Fibroblast of skin of abdomen (primary cell): ENCODE results near the gene PIK3R3.

ENCODE experiments used
- DNase-seq: peaks from one replicate; pipeline ENCODE4 v3.0.0-alpha.2; 2013

Gene PIK3R3

GRCh38 chr1:46157916-46158311, 25.5 kb upstream of the PIK3R3 start:
- no peak for DNase-seq

DNA sequence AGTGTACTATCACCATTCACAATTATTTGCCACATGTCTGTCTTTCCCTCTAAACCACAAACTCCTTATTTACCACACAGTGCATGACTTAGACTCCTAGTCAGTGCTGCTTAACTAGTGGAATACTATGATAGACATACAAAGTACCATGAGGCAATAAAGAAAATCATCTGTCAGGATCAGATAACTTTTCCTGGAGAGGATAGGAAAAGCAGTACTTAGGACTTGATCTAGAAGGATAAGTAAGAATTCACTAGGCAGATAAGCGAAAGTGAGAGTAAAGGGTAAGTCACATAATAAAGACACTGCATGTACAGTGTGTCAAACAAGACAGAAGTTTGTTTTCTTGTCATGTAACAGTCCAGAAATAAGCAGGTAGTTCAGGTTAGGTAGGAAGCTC, 21.3 kb upstream of the PIK3R3 start:
- DNase-seq = peak; percentile 22

DNA sequence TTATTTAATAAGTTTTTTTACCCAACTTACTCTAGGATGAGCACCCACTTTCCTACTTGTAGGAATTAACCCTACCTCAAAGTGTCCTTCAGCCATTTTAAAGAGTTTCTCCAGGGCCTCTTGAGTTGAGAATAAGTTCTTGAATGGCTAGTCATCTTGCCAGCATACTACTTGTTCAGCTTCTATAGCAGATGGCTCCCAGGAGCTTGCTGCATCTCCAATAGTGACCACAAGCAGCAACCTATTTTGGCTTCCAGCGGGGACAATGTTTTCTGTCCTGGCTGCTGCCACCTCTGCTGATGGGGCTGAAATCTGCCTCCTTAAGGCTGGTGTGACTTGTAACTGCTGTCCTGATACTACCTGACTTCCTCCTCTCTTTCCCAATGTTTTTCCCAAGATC, 20.8 kb upstream of the PIK3R3 start:
- no peak for DNase-seq

- DNase-seq = peak; percentile 76
Measured at GRCh38 chr1:46152016-46152415, 19.6 kb upstream of the PIK3R3 start.

GRCh38 chr1:46150085-46150484, 17.7 kb upstream of the PIK3R3 start:
- no peak for DNase-seq

- no peak for DNase-seq
Measured at GRCh38 chr1:46148318-46148717, 15.9 kb upstream of the PIK3R3 start.

GRCh38 chr1:46137916-46138315, 5.5 kb upstream of the PIK3R3 start:
- DNase-seq = peak; percentile 37

DNA sequence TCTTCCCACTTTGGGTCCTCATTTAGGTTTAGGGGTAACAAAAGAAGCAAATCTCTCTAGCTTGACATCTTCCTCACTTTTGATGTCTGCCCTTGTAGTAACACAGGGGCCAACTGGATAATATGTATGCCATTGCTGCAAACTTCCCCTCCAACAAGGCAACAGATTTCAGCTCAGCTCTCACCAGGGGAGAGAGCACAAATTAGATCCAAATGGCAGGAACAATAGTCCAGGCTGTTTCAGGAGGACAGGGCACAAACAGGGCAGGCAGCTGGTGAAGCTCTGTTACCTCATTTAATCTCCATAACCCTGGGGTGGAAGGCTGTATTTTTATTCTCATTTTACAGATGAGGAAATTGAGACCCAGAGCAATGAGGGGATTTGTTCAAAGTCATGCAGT, 4.3 kb upstream of the PIK3R3 start:
- DNase-seq = no peak

DNA sequence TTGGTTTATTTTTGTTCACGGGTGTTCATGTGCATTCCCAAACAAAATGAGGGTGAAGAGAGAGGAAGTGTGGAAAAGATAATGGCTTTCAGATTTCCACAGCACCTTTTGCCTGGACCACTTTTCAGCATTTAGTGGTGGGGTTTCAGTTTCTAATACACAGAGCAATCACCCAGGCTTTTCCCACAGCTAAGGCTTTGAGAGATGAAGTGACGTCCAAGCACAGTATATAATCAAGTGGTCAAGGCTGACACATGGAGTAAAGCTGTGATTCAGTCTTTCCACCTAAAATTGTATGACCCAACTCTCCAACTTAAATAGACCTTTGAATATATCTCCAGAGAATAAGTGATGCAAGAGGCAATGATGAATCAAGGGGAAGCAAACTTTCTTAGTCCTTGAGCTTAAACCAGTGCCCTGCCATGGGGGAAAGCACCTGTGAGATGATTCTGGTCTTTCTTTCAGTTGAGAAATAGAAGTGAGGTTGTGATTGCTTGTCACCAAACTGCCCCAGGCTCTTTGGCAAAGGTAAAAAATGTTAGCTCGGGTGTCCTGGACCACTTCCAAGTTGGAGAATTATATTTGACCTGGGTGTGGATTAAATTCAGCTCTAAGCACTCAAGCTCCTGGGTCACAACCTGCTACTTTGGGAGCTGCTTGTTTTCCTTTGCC, 2.4 kb upstream of the PIK3R3 start:
- peak; percentile 54 for DNase-seq

- no peak for DNase-seq
Measured at GRCh38 chr1:46133781-46134350, 1.4 kb upstream of the PIK3R3 start.

DNA sequence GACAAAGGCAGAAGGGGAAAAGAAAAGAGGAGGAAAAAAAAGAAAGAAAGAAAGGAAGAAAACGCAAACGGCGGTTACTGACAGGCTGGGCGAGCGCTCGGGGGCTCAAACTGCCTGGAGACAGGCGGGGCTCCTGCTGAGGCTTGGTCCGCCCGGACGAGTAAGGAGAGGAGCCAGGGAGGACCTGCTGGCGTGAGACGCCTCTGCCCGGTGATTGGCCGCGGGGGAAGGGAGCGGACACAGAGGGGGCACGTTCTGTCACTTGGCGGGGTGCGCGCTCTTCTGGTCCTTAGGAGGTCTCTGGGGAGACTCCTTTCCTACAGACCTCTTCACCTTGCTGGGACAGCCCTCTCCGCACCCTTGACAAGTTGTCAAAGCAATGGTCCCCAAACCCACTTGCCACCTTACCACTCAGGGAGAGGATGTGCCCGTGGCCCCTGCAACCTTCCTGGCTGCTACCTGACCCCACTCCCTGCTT, 791 bp upstream of the PIK3R3 start:
- no peak for DNase-seq

DNA sequence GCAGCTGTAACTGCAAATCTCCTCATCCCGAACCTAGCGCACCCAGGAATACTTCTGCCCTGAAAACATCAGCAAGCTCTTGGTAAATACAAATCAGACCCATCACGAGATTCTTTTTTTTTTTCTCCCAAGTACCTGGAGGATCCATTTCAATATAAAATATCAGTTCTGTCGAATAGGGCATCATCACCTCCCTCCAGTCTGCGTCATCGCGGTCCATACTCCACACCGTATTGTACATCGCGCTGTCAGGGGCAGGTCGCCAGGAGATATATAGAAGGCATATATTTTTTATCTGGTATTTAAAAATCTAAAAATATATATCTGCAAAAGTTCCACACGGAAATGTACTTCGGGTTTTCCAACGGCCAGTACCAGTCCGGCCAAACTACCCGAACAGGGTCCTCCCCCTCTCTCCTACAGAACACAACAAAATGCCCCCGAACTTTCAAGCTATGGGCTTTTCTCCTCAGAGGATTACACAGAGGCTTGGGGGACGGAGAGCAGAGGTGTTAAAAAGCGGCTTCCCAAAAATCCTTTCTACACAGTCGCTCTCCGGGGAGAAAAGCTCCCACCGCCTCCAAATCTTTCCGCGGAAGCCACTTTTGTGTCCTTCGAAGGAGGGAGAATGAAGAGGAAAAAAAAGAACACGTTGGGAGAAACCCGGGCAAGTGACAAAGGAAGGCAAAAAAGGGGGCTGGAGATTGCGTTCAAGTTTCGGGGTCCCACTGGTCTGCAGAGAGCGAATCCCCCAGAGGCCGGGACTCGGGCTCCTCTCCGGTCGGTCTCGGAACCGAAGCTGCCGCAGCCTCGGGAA, 509 bp downstream of the PIK3R3 start:
- peak; percentile 33 for DNase-seq

DNA sequence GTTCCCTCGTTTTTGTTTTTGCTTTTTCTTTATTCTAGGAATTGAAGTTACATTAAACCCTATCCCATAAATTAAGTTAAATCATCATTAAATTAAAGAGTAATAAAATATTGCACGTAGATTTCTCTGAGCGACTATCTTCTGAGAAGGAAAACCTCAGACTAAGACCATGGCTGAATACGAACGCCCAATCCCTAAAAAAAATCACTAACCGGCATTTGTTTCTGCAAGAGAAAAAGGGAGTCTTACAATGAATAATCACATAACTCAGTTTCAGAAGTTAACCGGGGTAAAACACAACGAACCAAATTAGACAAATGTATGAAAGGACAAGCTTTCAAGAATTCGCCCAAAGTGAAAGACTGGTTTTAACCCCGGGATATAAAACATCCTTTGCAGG, 1.3 kb downstream of the PIK3R3 start:
- no peak for DNase-seq

- no peak for DNase-seq
Measured at GRCh38 chr1:46130606-46131005, 1.8 kb downstream of the PIK3R3 start.

DNA sequence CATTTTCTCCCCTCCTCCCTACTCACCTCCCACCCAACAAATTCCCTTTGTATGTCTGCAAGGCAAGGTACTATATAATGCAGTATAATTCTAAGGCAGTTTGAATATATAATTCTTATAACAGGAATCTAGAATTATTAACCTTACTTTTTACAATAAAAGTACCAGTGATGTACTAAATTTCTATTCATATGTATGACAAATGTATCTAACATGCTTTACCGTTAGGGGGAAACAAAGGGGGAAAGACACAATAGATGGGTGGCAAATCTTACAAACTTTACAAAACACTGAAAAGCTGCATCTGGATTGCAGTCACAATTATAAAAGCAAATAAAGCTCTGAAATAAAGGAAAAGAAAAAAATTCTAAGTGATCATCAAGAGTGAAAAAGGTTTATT, 2.3 kb downstream of the PIK3R3 start:
- DNase-seq = no peak

DNA sequence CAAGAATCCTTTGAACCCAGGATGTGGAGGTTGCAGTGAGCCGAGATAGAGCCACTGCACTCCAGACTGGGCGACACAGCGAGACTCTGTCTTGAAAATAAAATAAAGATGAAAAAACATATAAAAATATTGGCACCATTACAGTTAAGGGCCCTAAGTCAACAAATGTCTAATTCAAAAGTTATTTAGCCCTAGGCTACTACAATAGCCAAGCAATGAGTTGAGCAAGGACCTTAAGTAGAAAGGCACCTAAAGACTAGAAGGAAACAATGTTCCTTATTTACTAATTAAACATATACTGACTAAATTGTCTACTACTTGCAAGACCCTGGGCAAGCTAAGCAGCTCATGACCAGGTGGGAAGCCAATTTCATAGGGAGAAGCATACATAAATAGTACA, 4.1 kb downstream of the PIK3R3 start:
- no peak for DNase-seq

DNA sequence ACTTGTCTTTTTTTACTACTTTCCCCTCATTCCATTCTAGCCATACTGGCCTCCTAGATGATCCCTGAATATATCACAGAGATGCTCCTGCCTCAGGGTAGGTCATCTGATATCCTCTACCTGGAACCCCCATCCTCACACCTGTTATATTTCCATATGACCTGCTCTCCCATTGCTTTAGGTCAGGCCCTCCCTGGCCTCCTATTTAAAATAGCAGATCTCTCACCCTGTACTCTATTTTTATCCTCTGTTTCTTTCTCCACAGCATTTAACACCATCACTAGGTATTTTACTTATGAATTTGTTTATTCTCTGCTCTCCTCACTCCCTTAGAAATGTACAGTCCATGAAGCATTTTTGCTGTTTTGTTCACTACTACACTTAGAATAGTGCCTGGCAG, 13.6 kb downstream of the PIK3R3 start:
- no peak for DNase-seq

- no peak for DNase-seq
Measured at GRCh38 chr1:46117810-46118494, 14.5 kb downstream of the PIK3R3 start.

GRCh38 chr1:46114925-46115603, 17.4 kb downstream of the PIK3R3 start:
- DNase-seq = no peak

GRCh38 chr1:46113948-46114347, 18.5 kb downstream of the PIK3R3 start:
- no peak for DNase-seq

DNA sequence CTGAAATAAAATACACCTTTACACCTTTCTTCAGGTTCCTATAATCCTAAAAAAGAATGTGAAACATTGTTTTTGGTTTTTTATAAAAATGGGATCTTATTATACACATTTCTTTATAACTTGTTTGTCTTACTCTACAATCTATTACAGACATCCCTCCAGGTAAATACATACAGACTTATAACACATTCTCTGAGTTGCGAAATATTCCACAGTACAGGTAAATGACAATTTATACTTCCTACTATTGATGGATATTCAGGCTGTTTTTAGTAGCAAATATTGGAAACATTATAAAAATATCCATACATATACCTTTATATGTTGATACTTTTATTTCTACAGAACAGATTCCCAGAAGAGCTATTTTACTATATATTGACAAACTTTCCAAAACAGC, 20.3 kb downstream of the PIK3R3 start:
- DNase-seq = no peak

DNA sequence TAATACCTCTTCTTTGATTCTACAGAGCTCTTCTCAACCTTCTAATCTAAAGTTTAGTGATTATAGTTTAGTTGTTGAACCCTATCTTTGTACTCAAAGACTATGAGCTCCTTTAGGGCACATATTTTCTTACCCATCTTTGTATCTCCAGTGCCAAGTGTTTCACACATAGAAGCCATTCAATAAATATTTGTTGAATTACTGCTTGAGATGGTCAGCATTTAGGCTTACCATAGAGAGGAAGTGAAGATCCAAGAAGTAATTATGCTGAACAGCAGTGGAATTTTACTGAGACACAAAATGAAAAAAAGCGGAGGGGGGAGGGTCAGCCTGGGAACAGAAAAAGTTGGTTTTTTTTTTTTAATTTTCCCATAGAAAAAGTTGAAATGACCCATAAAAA, 21.9 kb downstream of the PIK3R3 start:
- DNase-seq = peak; percentile 21
